HG02798 (cell line): ENCODE results near the gene PPP1R11.

Experiments
- ATAC-seq: cut with Tn5 transposase; IDR thresholded peaks from one replicate; pipeline ENCODE4 v1.9.1; 2021; ENCODE audit warnings: mild to moderate bottlenecking; ENCODE audit not compliant: unreplicated experiment, poor library complexity

Gene PPP1R11

DNA sequence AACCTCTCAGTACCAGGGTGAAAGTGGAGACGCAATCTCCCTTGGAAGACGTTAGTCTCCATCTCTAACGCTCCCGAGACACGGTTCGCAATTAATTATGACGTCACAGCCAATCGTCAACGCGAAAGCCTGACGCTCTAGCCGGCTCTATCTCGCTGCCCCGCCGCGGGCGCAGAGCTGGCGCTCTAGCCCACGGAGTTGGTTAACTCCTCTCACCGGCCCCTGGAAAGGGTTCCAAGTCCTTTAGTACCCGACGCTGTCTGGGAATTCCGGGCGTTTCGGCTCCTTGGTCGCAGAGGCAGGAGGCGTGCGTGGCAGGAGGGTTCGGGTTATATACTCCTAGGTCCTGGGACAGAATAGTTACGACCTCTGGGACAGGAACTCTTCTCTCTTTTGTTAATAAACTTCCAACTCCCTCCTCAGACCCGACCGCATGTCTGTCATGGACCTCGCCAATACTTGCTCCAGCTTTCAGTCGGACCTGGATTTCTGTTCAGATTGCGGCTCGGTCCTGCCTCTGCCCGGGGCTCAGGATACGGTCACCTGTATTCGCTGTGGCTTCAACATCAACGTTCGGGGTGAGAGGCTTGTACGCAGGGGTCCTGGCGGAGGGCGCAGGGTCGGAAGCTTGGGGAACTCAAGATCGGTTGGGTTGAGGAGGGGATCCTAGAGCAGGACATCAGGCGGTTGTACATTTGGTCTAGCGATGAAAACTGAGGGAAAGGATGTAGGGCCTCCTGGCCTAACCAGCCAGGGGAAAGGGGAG lies 5.7 kb upstream of the PPP1R11 start, which contains the start of gene POLR1H:
POLR1H (plus strand) TSS at position 174 of the 766 bp plus-strand sequence; CDS start at position 434, 260 bp downstream.
- ATAC-seq = peak; percentile 95

DNA sequence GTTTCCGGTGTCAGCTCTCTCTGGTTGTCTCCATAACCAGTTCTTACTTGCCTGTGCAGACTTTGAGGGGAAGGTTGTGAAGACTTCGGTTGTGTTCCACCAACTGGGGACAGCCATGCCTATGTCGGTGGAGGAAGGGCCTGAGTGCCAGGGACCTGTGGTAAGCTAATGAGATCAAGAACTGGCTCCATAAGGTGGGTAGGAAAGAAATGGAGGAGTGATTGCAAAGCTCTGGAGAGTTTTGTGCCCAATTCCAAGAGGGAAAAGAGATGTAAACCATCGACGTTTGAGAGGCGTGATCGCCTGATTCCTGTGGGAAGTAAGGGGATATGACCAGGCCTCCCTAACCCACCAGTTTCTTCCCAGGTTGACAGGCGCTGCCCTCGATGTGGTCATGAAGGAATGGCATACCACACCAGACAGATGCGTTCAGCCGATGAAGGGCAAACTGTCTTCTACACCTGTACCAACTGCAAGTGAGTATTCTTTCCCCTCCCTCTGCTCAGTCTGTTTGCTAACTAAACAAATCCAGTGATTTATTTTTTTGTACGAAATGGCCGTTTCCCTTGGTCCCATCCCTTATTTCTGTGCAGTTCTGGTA lies 5.0 kb upstream of the PPP1R11 start:
- ATAC-seq = peak; percentile 8

DNA sequence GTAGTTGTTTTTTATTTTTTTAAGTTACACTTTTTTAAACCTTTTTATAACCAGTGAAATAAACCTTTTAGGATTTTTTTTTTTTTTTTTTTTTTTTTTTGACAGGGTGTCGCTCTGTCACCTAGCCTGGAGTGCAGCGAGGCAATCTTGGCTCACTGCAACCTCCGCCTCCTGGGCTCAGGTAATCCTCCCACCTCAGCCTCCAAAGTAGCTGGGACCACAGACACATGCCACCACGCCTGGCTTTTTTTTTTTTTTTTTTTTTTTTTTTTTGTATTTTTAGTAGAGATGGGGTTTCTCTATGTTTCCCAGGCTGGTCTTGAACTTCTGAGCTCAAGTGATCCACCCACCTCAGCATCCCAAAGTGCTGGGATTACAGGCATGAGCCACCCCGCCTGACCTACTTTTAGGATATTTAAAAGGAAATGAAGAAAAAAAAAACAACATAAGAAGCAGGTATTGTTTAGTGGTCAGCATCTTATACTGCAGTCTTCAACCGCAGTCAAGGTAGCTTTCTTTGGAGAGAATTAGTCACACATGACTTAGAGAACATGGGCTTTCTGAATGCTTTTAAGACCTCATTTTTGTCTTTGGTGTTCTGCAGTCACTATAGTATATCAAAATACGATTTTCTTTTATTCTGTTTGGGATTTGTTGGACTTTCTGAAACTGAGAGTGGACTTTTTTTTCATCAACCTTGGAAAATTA lies 4.4 kb upstream of the PPP1R11 start:
- ATAC-seq = no peak

DNA sequence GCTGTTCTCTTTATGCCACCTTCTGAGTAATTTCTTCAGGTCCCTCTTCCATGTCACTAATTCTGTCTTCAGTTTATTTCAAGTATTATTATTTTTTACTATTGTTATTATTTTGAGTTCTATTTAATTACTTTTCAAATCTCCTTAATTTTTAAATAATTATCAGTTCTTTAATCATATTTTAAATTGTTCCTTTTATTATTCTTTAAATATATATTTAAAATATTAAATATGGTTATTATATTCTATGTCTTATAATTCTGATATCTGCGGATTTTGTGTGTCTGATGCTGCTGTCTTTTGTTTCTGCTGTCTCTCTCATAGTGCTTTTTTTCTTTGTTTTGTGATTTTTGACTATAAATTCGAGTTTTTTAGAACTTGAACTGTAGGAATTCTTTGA lies 3.7 kb upstream of the PPP1R11 start:
- no peak for ATAC-seq

DNA sequence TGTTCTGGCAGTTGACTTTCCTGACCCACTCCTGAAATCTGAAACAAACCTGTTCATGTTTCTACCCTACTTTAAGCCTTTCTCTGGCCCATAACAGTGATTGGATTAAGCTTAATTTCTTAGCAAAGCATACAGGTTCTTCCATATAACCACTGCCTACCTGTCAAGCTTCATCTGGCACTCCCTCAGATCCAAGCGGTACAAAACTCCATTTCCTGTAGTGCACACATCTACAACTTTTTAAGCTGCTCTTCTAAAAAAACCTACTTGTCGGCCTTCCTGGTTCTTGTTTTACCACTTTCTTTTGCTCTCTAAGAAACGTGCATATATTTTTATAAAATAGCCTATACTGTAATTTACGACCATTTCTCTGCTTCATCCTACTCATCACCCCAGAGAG lies 916 bp upstream of the PPP1R11 start:
- ATAC-seq = no peak

DNA sequence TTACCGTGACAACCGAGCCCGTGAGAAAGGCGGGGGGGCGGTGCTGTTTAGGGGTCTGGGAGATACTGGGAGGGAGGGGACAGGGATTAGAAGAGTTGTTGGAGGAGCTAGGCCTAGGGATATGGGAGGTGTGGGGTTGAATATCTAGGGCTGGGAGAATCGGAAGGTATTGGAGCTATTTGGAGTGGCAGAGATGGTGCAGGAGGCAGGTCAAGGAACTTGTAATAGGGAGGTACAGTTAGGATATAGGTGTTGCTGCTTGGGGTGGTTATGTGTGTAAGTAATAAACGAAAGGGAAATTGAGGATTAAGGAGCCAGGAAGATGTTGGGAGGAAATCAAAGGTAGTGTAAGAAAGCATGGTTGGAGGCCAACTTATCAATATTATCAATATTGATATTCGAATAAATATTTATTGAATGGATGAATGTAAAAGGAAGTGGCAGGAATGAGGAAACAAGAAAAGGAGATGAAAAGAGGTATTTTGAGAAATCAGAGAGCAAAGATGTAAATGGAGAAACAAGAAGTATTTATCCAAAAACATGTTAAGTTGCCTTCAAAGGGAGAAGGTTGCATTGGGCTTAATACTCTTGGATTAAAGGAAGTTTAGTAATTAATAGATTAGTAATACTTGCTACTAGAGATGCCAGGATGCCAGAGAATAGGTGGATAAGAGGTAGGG lies 602 bp downstream of the PPP1R11 start:
- ATAC-seq = no peak

DNA sequence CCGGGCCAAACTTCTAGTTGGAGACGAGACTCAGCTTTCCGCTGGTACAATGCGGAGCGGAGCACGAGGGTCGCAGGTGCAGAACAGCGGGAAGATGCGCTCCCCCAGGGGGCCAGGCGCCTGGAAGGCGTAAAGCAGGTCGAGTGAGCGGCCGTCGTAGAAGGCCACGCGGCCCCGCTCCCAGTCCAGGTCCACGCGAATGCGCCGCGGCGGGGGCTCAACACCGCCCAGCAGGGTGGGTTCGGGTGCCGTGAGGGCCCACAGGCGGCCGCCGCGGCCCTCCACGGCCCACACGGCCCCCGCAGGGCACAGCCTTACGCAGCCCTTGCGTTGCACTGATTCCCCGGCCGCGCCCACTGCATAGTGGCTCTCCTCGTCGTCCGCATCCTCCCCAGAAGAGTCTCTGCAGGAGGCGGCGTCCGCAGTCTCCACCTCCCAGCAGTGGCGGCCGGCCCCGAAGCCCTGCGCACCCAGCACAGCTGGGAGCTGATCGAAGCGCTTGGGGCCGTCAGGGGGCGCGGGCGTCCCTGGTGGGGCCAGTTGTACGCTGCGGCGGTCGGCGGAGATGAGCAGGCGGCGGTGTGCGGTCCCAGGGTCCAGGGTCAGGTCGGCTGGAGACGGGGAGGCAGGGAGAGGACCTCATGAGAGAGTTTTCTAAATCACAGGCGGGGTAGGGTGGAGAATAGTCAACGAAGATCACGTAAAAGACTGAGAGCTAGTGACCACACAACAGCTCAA lies 4.3 kb downstream of the PPP1R11 start:
- no peak for ATAC-seq

DNA sequence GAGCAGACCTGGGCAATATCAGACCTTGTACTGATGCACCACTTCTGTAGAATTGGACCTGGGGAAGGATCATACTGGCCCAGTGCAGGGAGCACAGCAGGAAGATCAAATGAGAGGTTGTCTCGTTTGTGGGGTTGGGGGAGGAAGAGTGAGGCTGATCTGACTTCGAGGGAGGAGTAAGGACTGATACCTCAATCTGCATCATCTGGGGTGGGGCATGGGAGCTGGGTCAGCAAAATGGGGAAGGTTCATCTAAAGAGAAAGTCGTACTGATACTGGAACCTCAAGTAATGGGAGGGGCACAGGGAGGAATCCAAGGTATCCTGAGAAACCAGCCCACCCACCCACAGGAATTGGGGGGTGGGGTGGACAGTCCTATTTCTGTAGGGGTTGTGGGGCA lies 4.9 kb downstream of the PPP1R11 start:
- ATAC-seq = no peak

DNA sequence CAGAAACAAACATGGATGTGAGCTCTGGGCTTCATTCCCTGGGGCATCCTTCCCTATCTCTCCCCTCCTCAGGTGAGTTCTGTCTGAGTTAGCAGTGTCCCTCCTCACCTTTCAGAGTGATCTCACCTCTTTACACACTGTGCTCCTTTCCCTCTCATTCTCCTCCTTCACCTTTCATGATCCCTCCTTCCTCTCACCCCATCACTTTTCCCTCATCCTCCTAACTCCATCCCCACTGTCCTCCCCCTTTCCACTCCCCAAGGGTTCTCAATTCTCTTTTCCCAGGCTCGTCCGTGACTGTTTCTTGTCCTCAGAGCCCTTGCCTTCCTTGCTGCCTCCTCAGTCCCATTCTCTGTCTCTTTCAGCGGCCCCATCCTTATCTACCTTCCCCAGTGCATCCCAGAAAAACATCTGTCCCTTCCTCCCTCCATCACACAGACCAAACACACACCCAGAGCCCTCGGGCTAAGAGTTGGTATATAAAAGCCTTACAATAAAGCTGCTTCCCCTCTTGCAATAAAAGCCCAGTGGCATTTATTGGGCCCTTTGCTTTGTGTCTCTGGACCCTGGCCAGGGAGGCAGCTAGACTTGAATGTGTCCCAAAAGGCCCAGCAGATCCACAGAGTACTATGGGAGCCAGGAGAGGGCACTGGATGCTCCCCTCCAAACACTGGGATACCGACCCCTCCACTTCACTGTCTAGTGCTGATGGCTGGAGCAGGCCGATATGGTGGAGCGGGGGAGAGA lies 6.7 kb downstream of the PPP1R11 start:
- ATAC-seq = no peak

DNA sequence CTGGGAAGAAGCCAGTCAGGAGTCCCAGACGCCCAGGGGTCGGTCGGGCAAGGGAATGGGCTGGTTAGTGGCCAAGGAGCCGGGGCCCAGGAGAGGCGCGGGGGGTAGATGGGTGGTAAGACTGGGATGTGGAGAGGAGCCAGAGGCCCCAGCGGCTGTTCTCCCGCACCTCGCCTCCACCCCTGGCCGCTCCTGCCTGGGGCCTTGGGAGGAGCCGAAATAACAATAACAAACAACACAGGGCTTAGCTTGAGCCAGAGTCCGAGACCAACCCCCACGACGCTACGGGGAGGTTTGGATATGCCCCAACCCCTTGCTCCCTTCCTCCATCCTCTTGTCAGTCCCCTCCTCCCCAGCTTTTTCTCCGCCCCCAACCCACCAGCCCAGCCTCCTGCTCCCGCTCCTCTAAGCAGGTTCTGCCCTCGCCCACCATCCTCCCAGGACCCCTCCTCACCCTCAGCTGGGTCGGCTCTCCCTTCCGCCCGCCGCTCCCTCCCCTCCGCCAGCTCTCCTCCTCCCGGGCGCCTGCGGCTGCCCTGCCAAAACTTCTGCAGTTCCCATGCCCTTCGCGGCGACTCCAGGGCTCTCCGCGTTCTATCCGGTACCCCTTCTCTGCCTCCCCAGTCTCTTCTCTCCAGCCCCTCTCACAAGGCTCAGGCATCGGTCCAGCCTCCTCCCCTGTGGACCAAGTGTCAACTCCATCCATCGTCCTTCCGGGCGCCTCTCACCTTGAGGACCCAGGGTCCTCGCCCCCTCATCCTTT lies 7.5 kb downstream of the PPP1R11 start:
- no peak for ATAC-seq

DNA sequence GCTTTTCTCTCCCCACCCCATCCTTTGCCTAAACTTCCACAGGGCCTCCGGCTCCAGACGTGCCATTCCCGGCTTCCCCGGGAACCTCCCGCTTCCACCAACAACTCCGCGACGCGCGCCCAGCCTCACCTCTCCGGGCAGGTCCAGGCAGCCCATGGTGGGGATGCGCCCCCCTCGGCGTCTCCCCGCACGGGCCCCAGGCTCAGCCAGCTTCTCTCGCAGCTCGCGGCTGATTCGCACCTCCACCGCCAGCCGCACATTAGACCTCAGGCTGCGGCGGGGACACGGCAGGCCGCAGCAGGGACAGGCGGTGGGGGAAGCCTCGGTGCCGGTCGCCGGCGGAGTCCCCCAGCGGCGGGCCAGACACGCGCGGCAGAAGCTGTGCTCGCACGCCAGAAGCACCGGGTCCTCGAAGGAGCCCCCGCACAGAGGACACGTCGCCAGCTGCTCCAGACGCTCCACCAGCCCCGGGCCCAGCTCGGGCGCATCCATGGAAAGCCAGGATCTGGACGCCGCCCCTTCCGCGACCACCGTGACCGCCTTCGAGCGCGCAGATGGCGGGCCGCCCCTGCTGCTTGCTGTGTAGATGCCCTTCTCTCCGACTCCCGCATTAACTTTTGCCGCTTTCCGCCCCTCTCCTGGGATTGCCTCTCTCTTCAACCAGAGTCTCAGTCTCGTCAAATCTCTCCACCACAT lies 8.2 kb downstream of the PPP1R11 start, which contains the start of gene RNF39:
RNF39 (minus strand) TSS at position 676 of the 696 bp plus-strand sequence; CDS start at position 492, 184 bp downstream.
- no peak for ATAC-seq

DNA sequence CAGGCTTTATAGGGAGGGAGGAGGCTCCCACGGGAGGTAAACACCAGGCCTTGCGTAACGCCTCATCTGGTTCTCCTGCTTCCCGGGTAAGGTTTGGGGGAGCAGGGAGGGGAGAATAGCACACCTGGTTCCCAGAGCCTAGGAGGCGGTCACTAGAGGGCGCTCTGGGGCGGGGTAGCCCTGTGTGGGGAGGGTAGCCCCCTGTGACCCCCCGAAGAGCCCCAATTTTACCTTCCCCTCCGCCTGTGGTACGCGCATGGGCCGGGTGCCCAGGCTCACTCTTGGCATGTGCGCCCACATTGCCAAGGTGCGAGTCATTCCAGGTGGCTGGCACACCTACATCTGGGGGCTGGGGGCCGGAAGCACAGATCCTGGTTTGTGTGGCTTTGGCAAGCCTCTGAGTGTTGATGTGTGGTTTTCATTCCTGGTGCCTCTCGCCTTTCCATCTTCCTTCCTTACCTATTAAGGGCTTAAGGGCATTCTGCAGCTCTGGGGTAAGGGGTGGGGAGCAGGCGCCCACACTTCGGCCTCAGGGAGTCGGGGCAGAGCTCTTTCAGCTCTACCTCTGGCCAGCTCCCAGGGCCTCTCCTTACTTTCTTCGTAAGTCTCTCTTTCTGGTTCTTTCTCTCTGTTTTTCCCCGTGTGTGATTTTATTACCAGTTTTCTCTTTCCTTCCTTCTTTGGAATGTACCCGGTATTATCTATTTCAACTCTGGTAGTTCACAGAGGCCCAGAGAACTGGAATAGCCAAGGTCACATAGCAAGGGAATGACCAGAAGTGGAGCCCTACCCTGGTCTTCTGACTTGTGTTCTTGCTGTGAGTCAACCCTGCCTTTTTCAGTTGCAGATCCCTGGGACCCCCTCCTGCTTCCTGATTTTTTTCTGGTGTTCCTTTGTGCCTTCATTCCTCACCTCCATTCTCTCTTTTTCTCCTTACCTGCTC lies 9.1 kb downstream of the PPP1R11 start:
- no peak for ATAC-seq

DNA sequence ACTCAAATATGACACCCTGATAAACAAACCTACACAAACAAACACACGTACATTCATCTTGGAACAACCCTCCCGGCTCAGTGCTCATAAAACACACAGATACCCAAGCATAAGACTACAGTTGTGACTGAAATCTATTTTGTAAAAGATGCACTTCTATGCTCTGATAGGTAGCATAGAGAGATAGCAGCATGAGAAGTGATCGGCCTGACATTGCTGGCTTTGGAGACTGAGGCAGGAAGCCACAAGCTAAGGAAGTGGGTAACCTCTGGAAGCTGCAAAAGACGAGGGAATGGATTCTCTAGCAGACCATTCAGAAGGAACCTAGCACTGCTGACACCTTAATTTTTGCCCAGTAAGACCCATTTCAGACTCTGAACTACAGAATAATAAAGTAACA lies 10.2 kb downstream of the PPP1R11 start:
- no peak for ATAC-seq

DNA sequence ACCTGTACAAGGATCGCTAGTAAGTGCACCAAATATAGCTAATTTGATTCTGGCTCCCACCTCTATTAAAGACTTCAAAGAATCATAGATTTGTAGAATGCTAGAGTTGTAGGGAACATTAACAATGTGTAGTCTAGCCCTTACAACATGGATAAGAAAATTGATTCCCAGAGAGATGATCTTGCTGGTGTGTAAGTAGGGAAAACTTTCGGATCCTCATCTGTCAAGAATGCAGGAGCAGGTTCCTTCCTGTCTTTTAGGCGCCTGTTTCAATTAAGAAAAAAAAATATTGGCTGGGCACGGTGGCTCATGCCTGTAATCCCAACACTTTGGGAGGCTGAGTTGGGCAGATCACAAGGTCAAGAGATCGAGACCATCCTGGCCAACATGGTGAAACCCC lies 20.9 kb downstream of the PPP1R11 start:
- ATAC-seq = no peak

DNA sequence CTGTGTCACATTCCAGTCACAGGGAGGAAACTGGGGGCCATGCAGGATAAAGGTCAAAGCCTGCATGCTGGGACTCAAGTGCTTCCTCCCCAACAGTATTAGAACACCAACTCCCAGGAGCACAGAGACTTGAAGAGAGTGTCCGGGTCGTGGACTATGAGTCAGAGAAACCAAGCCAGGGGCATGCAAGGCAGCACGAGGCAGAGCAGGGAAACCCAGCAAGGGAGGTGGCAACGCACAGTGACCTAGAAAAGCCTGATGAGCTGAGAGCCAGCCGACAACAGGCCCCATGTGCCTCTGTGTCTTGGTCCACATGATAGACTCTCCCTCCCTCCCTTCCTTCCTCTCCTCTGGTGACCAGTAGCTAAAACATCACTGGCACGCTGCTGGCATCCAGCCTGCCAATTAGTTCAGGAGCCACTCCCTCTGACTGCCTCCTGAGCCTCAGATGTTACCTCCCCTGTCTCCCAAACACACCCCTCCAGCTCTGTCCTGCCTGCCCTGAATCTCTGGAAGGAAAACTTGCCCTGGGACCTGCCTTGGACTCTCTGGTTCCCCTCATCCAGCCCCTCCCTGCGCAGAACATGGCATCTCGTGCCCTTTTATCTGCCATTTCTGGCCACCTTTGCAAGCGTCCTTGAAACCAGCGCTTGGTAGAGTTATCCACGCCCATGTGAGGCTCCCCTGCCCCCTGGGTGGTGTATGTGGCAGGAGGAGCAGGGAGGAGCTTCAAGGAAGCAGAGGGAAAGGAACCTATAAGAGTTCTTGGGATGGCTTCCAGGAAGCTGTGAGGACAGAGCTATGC lies 24.8 kb downstream of the PPP1R11 start:
- no peak for ATAC-seq

DNA sequence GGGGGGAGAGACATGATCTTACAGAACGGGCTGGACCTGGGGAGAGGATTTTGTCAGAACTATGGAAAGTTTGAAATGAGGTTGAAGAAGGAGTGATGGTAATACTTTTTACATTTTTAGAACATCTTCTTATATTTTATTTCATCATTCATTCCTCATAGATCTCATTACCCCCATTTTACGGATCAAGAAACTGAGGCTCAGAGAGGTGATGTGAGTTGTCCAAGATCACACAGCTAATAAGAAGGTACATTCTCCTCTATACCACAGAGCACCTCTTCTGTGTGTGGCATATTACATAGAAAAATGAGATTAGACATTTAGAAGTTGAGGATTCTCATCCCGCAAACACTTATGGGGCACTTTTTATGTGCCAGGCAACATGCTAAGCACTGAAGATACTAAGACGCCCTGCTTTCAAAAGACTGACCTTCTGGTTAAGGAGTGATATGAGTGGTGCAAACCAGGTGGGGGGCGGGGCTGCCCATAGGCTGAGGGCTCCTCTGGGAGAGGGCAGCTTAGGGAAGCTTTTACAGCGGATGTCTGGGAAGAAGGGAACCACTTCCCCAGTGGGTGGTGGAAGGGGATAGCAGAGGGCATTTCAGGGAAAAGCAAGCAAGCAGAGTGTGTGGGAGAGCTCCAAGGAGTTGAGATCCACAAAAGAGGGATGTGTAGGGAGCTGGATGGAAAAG lies 26.0 kb downstream of the PPP1R11 start:
- no peak for ATAC-seq
